ENCODE measurements around the gene CDKN2AIP.
A peak's percentile ranks its signal among the peaks of the same experiment; 100 is the strongest.

Gene CDKN2AIP

GRCh38 chr4:183416879-183417755 lies 27.3 kb upstream of the CDKN2AIP start:
- no peak for TF ChIP-seq CTCF (conservative IDR thresholded peaks at IDR 0.05)
- peak overlapping the region; percentile 70 for H3K27ac ChIP-seq

GRCh38 chr4:183422962-183423631 lies 21.3 kb upstream of the CDKN2AIP start:
- H3K27ac ChIP-seq = no peak overlapping the region
- no peak for TF ChIP-seq CTCF (conservative IDR thresholded peaks at IDR 0.05)

- no peak overlapping the region for H3K27ac ChIP-seq
- TF ChIP-seq CTCF (conservative IDR thresholded peaks at IDR 0.05) = no peak
These were observed 20.2 kb upstream of the CDKN2AIP start for GRCh38 chr4:183424109-183424744.

GRCh38 chr4:183426507-183426906 lies 17.9 kb upstream of the CDKN2AIP start:
- TF ChIP-seq CTCF (conservative IDR thresholded peaks at IDR 0.05) = no peak
- H3K27ac ChIP-seq = no peak overlapping the region

- H3K27ac ChIP-seq = no peak overlapping the region
- no peak for TF ChIP-seq CTCF (conservative IDR thresholded peaks at IDR 0.05)
These were observed 14.9 kb upstream of the CDKN2AIP start for GRCh38 chr4:183429489-183429888.

- no peak for TF ChIP-seq CTCF (conservative IDR thresholded peaks at IDR 0.05)
- no peak overlapping the region for H3K27ac ChIP-seq
These were observed 14.0 kb upstream of the CDKN2AIP start for GRCh38 chr4:183430317-183430993.

- no peak for TF ChIP-seq CTCF (conservative IDR thresholded peaks at IDR 0.05)
- no peak overlapping the region for H3K27ac ChIP-seq
These were observed 13.5 kb upstream of the CDKN2AIP start for GRCh38 chr4:183430994-183431347.

Measured in VCaP (cell line).